ENCODE measurements around the gene CELF2. TPM values are rescaled to one million over a fixed set of nuclear protein-coding genes. Genes with fewer than 3 reads are reported as not detected.

CELF2 gene
- total RNA-seq, 2 experiments from 2014 or later = 165 to 181 TPM

GRCh38 chr10:11276449-11276990, 258.8 kb downstream of the CELF2 start:
- Mint-ChIP-seq H3K9me3 (no peaks in the 10 kb centered on the region), H3K27ac (no peak overlapping the region), H3K4me1 (peaks cover 8% of the 10 kb centered on the region), H3K27me3 (no peaks in the 10 kb centered on the region), H3K36me3 (ENCODE audit: low read depth) (peaks cover 91% of the 10 kb centered on the region), H3K4me3 (no peak overlapping the region)
- ChIA-PET CTCF (interaction anchor here (0.6 kb wide), 1 partner anchor 823 kb away, joined by 5 read pairs; no protein-coding TSS in a partner anchor), POLR2A (no interaction called here)
- DNase-seq = no peak

- no peak overlapping the region for H3K4me3 Mint-ChIP-seq
- ChIA-PET CTCF (interaction anchor here (1.8 kb wide), 1 partner anchor 8 kb away, joined by 4 read pairs; no protein-coding TSS in a partner anchor), POLR2A (no interaction called here)
- DNase-seq = no peak
- peaks cover 70% of the 10 kb centered on the region for H3K36me3 Mint-ChIP-seq (ENCODE audit: low read depth)
- no peaks in the 10 kb centered on the region for H3K27me3 Mint-ChIP-seq
- no peak overlapping the region for H3K27ac Mint-ChIP-seq
- H3K4me1 Mint-ChIP-seq = peaks cover 4% of the 10 kb centered on the region
- no peaks in the 10 kb centered on the region for H3K9me3 Mint-ChIP-seq
Observed at GRCh38 chr10:11279314-11279713, 261.6 kb downstream of the CELF2 start.

GRCh38 chr10:11280187-11280932, 262.7 kb downstream of the CELF2 start:
- peaks cover 60% of the 10 kb centered on the region for H3K36me3 Mint-ChIP-seq (ENCODE audit: low read depth)

GRCh38 chr10:11282156-11282555, 264.5 kb downstream of the CELF2 start:
- DNase-seq = no peak
- Mint-ChIP-seq H3K27me3 (no peaks in the 10 kb centered on the region), H3K4me3 (no peak overlapping the region), H3K4me1 (peaks cover 4% of the 10 kb centered on the region), H3K36me3 (ENCODE audit: low read depth) (peaks cover 54% of the 10 kb centered on the region), H3K27ac (peak overlapping the region; percentile 25), H3K9me3 (no peaks in the 10 kb centered on the region)
- ChIA-PET POLR2A (no interaction called here), CTCF (no interaction called here)

More at GRCh38 chr10:11280187-11280932, 262.7 kb downstream of the CELF2 start:
- Mint-ChIP-seq H3K27ac (no peak overlapping the region), H3K4me3 (no peak overlapping the region), H3K9me3 (no peaks in the 10 kb centered on the region), H3K27me3 (no peaks in the 10 kb centered on the region), H3K4me1 (peaks cover 4% of the 10 kb centered on the region)
- ChIA-PET CTCF (no interaction called here), POLR2A (no interaction called here)
- DNase-seq = no peak

GRCh38 chr10:11282661-11283060, 265.0 kb downstream of the CELF2 start:
- DNase-seq = no peak
- H3K36me3 Mint-ChIP-seq (ENCODE audit: low read depth) = peaks cover 55% of the 10 kb centered on the region
- H3K4me3 Mint-ChIP-seq = no peak overlapping the region
- H3K4me1 Mint-ChIP-seq = peaks cover 4% of the 10 kb centered on the region
- H3K9me3 Mint-ChIP-seq = no peaks in the 10 kb centered on the region
- H3K27me3 Mint-ChIP-seq = no peaks in the 10 kb centered on the region
- POLR2A ChIA-PET = no interaction called here
- peak overlapping the region; percentile 46 for H3K27ac Mint-ChIP-seq
- CTCF ChIA-PET = no interaction called here

- H3K27ac Mint-ChIP-seq = no peak overlapping the region
- ChIA-PET POLR2A (no interaction called here), CTCF (no interaction called here)
- H3K9me3 Mint-ChIP-seq = no peaks in the 10 kb centered on the region
- DNase-seq = no peak
- H3K27me3 Mint-ChIP-seq = no peaks in the 10 kb centered on the region
- H3K4me3 Mint-ChIP-seq = no peak overlapping the region
- H3K36me3 Mint-ChIP-seq (ENCODE audit: low read depth) = peaks cover 49% of the 10 kb centered on the region
- H3K4me1 Mint-ChIP-seq = peaks cover 7% of the 10 kb centered on the region
Observed at GRCh38 chr10:11284291-11285085, 266.8 kb downstream of the CELF2 start.

- Mint-ChIP-seq H3K27me3 (no peaks in the 10 kb centered on the region), H3K4me1 (peaks cover 9% of the 10 kb centered on the region), H3K4me3 (no peak overlapping the region), H3K9me3 (no peaks in the 10 kb centered on the region), H3K36me3 (ENCODE audit: low read depth) (peaks cover 50% of the 10 kb centered on the region), H3K27ac (no peak overlapping the region)
- CTCF ChIA-PET = no interaction called here
- POLR2A ChIA-PET = no interaction called here
- no peak for DNase-seq
Observed at GRCh38 chr10:11285171-11285570, 267.5 kb downstream of the CELF2 start.

GRCh38 chr10:11286261-11286852, 268.7 kb downstream of the CELF2 start:
- no peak overlapping the region for H3K4me3 Mint-ChIP-seq
- DNase-seq = no peak
- CTCF ChIA-PET = no interaction called here
- no peaks in the 10 kb centered on the region for H3K9me3 Mint-ChIP-seq
- H3K36me3 Mint-ChIP-seq (ENCODE audit: low read depth) = peaks cover 46% of the 10 kb centered on the region
- peak overlapping the region; percentile 51 for H3K27ac Mint-ChIP-seq
- peaks cover 8% of the 10 kb centered on the region for H3K4me1 Mint-ChIP-seq
- H3K27me3 Mint-ChIP-seq = no peaks in the 10 kb centered on the region
- POLR2A ChIA-PET = no interaction called here

GRCh38 chr10:11288302-11288701, 270.6 kb downstream of the CELF2 start:
- POLR2A ChIA-PET = no interaction called here
- peaks cover 7% of the 10 kb centered on the region for H3K4me1 Mint-ChIP-seq

GRCh38 chr10:11290156-11290890, 272.7 kb downstream of the CELF2 start:
- no peak overlapping the region for H3K27ac Mint-ChIP-seq
- H3K4me1 Mint-ChIP-seq = peaks cover 7% of the 10 kb centered on the region
- DNase-seq = no peak
- H3K9me3 Mint-ChIP-seq = no peaks in the 10 kb centered on the region
- CTCF ChIA-PET = no interaction called here
- H3K4me3 Mint-ChIP-seq = no peak overlapping the region
- H3K36me3 Mint-ChIP-seq (ENCODE audit: low read depth) = peaks cover 76% of the 10 kb centered on the region
- H3K27me3 Mint-ChIP-seq = no peaks in the 10 kb centered on the region
- POLR2A ChIA-PET = no interaction called here

More at GRCh38 chr10:11288302-11288701, 270.6 kb downstream of the CELF2 start:
- H3K36me3 Mint-ChIP-seq (ENCODE audit: low read depth) = peaks cover 58% of the 10 kb centered on the region
- DNase-seq = no peak
- H3K4me3 Mint-ChIP-seq = no peak overlapping the region
- no peaks in the 10 kb centered on the region for H3K9me3 Mint-ChIP-seq
- no peak overlapping the region for H3K27ac Mint-ChIP-seq
- no peaks in the 10 kb centered on the region for H3K27me3 Mint-ChIP-seq
- CTCF ChIA-PET = interaction anchor here (0.6 to 1.4 kb wide), 4 partner anchors 9 to 143 kb away, joined by 3 to 4 read pairs (median 4); no protein-coding TSS in a partner anchor

GRCh38 chr10:11292576-11293302, 275.1 kb downstream of the CELF2 start:
- no peak for DNase-seq
- ChIA-PET POLR2A (interaction anchor here (0.6 kb wide), 1 partner anchor 45 kb away, joined by 4 read pairs; no protein-coding TSS in a partner anchor), CTCF (no interaction called here)
- no peaks in the 10 kb centered on the region for H3K27me3 Mint-ChIP-seq
- H3K9me3 Mint-ChIP-seq = no peaks in the 10 kb centered on the region
- no peak overlapping the region for H3K4me3 Mint-ChIP-seq
- H3K27ac Mint-ChIP-seq = no peak overlapping the region
- H3K36me3 Mint-ChIP-seq (ENCODE audit: low read depth) = peaks cover 85% of the 10 kb centered on the region
- H3K4me1 Mint-ChIP-seq = peaks cover 7% of the 10 kb centered on the region

GRCh38 chr10:11293332-11293731, 275.7 kb downstream of the CELF2 start:
- ChIA-PET CTCF (no interaction called here), POLR2A (interaction anchor here (0.6 kb wide), 1 partner anchor 45 kb away, joined by 4 read pairs; no protein-coding TSS in a partner anchor)
- peaks cover 87% of the 10 kb centered on the region for H3K36me3 Mint-ChIP-seq (ENCODE audit: low read depth)
- H3K4me3 Mint-ChIP-seq = no peak overlapping the region
- H3K4me1 Mint-ChIP-seq = peaks cover 7% of the 10 kb centered on the region
- no peaks in the 10 kb centered on the region for H3K9me3 Mint-ChIP-seq
- H3K27ac Mint-ChIP-seq = no peak overlapping the region
- no peak for DNase-seq
- H3K27me3 Mint-ChIP-seq = no peaks in the 10 kb centered on the region
